ENCODE measurements around the gene TTLL13. TPM values are rescaled to one million over a fixed set of nuclear protein-coding genes. Genes with fewer than 3 reads are reported as not detected.

Gene TTLL13
- total and polyA plus RNA-seq, 9 of the 15 experiments (the other 6 are each of a cell fraction or from before 2014, with no cell fraction given) = 0.05 to 0.24 (median 0.11) TPM; not detected in 1

DNA sequence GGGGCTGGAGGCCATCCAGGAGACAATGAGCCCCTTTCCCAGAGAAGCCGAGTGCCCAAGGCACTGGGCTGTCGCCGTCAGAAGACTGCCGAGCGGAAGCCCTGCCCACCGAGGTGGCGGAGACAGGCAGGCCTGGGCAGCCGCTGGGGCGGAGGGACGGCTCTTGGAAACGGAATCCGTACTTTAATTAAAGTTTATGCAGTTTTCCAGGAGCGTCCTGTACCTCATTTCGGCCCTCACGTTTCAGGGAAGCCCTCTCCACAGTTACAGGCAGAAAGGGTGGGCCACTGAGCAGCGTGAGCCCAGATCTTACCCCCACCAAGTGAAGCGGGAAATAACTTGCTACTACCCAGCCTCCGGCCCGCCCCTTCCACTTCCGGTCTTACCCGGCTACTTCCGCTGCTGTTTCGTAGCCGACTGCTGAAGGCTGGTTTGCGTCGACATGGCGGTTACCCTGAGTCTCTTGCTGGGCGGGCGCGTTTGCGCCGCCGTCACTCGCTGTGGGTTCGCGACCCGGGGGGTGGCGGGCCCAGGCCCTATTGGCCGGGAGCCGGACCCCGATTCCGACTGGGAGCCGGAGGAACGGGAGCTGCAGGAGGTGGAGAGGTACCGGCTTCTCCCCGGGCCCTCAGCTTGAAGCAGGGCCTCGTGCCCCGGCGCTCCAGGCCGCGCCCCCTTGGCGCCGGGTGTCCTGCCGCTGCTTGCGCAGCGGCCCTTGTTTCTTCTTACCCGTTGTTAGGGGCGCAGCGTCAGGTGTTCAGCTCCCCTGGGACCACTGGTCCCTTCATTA, 16.1 kb downstream of the TTLL13 start, which contains the start of gene NGRN (continued):
- TF ChIP-seq, protein P1, sequence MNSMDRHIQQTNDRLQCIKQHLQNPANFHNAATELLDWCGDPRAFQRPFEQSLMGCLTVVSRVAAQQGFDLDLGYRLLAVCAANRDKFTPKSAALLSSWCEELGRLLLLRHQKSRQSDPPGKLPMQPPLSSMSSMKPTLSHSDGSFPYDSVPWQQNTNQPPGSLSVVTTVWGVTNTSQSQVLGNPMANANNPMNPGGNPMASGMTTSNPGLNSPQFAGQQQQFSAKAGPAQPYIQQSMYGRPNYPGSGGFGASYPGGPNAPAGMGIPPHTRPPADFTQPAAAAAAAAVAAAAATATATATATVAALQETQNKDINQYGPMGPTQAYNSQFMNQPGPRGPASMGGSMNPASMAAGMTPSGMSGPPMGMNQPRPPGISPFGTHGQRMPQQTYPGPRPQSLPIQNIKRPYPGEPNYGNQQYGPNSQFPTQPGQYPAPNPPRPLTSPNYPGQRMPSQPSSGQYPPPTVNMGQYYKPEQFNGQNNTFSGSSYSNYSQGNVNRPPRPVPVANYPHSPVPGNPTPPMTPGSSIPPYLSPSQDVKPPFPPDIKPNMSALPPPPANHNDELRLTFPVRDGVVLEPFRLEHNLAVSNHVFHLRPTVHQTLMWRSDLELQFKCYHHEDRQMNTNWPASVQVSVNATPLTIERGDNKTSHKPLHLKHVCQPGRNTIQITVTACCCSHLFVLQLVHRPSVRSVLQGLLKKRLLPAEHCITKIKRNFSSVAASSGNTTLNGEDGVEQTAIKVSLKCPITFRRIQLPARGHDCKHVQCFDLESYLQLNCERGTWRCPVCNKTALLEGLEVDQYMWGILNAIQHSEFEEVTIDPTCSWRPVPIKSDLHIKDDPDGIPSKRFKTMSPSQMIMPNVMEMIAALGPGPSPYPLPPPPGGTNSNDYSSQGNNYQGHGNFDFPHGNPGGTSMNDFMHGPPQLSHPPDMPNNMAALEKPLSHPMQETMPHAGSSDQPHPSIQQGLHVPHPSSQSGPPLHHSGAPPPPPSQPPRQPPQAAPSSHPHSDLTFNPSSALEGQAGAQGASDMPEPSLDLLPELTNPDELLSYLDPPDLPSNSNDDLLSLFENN (IDR thresholded peaks at IDR 0.05; ENCODE audit: low read depth in 2 of 2, low read length in 2 of 2) = 0 out of 4 replicates have a peak, but pooled peaks of 1 of the 2 experiments have one; percentile 24
- no peak for TF ChIP-seq BMI1 (IDR thresholded peaks at IDR 0.05; ENCODE audit: low read length)
- peak in 1 of 2 experiments; percentile 88; a peak in 1 of 4 replicates for TF ChIP-seq KDM4B (IDR thresholded peaks at IDR 0.05; ENCODE audit: borderline replicate concordance in 2 of 2, low read depth in 1 of 2)
- TF ChIP-seq, protein P2, sequence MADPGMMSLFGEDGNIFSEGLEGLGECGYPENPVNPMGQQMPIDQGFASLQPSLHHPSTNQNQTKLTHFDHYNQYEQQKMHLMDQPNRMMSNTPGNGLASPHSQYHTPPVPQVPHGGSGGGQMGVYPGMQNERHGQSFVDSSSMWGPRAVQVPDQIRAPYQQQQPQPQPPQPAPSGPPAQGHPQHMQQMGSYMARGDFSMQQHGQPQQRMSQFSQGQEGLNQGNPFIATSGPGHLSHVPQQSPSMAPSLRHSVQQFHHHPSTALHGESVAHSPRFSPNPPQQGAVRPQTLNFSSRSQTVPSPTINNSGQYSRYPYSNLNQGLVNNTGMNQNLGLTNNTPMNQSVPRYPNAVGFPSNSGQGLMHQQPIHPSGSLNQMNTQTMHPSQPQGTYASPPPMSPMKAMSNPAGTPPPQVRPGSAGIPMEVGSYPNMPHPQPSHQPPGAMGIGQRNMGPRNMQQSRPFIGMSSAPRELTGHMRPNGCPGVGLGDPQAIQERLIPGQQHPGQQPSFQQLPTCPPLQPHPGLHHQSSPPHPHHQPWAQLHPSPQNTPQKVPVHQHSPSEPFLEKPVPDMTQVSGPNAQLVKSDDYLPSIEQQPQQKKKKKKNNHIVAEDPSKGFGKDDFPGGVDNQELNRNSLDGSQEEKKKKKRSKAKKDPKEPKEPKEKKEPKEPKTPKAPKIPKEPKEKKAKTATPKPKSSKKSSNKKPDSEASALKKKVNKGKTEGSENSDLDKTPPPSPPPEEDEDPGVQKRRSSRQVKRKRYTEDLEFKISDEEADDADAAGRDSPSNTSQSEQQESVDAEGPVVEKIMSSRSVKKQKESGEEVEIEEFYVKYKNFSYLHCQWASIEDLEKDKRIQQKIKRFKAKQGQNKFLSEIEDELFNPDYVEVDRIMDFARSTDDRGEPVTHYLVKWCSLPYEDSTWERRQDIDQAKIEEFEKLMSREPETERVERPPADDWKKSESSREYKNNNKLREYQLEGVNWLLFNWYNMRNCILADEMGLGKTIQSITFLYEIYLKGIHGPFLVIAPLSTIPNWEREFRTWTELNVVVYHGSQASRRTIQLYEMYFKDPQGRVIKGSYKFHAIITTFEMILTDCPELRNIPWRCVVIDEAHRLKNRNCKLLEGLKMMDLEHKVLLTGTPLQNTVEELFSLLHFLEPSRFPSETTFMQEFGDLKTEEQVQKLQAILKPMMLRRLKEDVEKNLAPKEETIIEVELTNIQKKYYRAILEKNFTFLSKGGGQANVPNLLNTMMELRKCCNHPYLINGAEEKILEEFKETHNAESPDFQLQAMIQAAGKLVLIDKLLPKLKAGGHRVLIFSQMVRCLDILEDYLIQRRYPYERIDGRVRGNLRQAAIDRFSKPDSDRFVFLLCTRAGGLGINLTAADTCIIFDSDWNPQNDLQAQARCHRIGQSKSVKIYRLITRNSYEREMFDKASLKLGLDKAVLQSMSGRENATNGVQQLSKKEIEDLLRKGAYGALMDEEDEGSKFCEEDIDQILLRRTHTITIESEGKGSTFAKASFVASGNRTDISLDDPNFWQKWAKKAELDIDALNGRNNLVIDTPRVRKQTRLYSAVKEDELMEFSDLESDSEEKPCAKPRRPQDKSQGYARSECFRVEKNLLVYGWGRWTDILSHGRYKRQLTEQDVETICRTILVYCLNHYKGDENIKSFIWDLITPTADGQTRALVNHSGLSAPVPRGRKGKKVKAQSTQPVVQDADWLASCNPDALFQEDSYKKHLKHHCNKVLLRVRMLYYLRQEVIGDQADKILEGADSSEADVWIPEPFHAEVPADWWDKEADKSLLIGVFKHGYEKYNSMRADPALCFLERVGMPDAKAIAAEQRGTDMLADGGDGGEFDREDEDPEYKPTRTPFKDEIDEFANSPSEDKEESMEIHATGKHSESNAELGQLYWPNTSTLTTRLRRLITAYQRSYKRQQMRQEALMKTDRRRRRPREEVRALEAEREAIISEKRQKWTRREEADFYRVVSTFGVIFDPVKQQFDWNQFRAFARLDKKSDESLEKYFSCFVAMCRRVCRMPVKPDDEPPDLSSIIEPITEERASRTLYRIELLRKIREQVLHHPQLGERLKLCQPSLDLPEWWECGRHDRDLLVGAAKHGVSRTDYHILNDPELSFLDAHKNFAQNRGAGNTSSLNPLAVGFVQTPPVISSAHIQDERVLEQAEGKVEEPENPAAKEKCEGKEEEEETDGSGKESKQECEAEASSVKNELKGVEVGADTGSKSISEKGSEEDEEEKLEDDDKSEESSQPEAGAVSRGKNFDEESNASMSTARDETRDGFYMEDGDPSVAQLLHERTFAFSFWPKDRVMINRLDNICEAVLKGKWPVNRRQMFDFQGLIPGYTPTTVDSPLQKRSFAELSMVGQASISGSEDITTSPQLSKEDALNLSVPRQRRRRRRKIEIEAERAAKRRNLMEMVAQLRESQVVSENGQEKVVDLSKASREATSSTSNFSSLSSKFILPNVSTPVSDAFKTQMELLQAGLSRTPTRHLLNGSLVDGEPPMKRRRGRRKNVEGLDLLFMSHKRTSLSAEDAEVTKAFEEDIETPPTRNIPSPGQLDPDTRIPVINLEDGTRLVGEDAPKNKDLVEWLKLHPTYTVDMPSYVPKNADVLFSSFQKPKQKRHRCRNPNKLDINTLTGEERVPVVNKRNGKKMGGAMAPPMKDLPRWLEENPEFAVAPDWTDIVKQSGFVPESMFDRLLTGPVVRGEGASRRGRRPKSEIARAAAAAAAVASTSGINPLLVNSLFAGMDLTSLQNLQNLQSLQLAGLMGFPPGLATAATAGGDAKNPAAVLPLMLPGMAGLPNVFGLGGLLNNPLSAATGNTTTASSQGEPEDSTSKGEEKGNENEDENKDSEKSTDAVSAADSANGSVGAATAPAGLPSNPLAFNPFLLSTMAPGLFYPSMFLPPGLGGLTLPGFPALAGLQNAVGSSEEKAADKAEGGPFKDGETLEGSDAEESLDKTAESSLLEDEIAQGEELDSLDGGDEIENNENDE (IDR thresholded peaks at IDR 0.05; ENCODE audit: low read depth, low read length) = no peak
- TF ChIP-seq ILK (tag; IDR thresholded peaks at IDR 0.05; ENCODE audit: borderline replicate concordance, low read depth) = no peak
- TF ChIP-seq ZNF699 (CRISPR knock-in tag; IDR thresholded peaks at IDR 0.05; ENCODE audit: insufficient replicate concordance) = no peak
- peak; percentile 83 for TF ChIP-seq SPI1 (IDR thresholded peaks at IDR 0.05; ENCODE audit: borderline replicate concordance, low read depth, low read length)
- TF ChIP-seq ZNF324 (CRISPR knock-in tag; IDR thresholded peaks at IDR 0.05) = no peak; the same call in 1 of the 2 replicates
- TF ChIP-seq, protein P3, sequence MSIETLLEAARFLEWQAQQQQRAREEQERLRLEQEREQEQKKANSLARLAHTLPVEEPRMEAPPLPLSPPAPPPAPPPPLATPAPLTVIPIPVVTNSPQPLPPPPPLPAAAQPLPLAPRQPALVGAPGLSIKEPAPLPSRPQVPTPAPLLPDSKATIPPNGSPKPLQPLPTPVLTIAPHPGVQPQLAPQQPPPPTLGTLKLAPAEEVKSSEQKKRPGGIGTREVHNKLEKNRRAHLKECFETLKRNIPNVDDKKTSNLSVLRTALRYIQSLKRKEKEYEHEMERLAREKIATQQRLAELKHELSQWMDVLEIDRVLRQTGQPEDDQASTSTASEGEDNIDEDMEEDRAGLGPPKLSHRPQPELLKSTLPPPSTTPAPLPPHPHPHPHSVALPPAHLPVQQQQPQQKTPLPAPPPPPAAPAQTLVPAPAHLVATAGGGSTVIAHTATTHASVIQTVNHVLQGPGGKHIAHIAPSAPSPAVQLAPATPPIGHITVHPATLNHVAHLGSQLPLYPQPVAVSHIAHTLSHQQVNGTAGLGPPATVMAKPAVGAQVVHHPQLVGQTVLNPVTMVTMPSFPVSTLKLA (conservative IDR thresholded peaks at IDR 0.05) = peak; percentile 93 to 97

All from K562 (cell line).